ENCODE results near the gene PHLDB2. TPM values are rescaled to one million over a fixed set of nuclear protein-coding genes. Genes with fewer than 3 reads are reported as not detected.
A peak's percentile ranks its signal among the peaks of the same experiment; 100 is the strongest.

Gene PHLDB2
- polyA plus RNA-seq, 2 of the 4 experiments (the other 2 are of a cell fraction): 39.5 to 50.6 TPM

GRCh38 chr3:111952866-111953450 lies 93.9 kb downstream of the PHLDB2 start:
- ChIA-PET POLR2A (no interaction called here), CTCF (interaction anchor here (0.9 to 26.1 kb wide), 4 partner anchors 15 to 235 kb away, joined by 3 to 312 read pairs (median 11); no protein-coding TSS in a partner anchor)
- H3K4me2 ChIP-seq: no peak overlapping the region
- H3K27ac ChIP-seq: no peak overlapping the region
- FAIRE-seq (no peak), ATAC-seq (no peak), DNase-seq (ENCODE audit: low read depth in 1 of 2, low spot score in 1 of 2) (no peak)
- 93% methylated on average over 6 of the region's 6 CpGs for WGBS (ENCODE audit: missing lambda C conversion rate)
- no peak overlapping the region for H3K4me3 ChIP-seq
- H3K9me3 ChIP-seq: no peaks in the 10 kb centered on the region
- TF ChIP-seq FOXS1 (CRISPR knock-in tag; IDR thresholded peaks at IDR 0.05): no peak
- no peak for TF ChIP-seq JUNB (IDR thresholded peaks at IDR 0.05)
- no peak for TF ChIP-seq ZFP36 (IDR thresholded peaks at IDR 0.05; ENCODE audit: borderline replicate concordance, partially characterized antibody)
- TF ChIP-seq FOSL2 (IDR thresholded peaks at IDR 0.05): no peak
- no peak for TF ChIP-seq FOSL2 (CRISPR knock-in tag; IDR thresholded peaks at IDR 0.05)
- TF ChIP-seq PBX3 (IDR thresholded peaks at IDR 0.05): no peak
- H3K4me1 ChIP-seq: no peaks in the 10 kb centered on the region

- no peak for ATAC-seq
- DNase-seq (ENCODE audit: low read depth in 1 of 2, low spot score in 1 of 2): no peak
- Histone ChIP-seq H3K4me3 (no peak overlapping the region), H3K9me3 (no peaks in the 10 kb centered on the region), H3K4me1 (no peaks in the 10 kb centered on the region), H3K27ac (no peak overlapping the region), H3K4me2 (no peak overlapping the region)
- TF ChIP-seq HMGXB4 (CRISPR knock-in tag; IDR thresholded peaks at IDR 0.05; ENCODE audit: borderline replicate concordance): no peak
- no peak for TF ChIP-seq HDAC2 (IDR thresholded peaks at IDR 0.05)
- TF ChIP-seq GATA3 (IDR thresholded peaks at IDR 0.05; ENCODE audit: borderline replicate concordance): no peak
- TF ChIP-seq MAFK (IDR thresholded peaks at IDR 0.05; ENCODE audit: partially characterized antibody): peak; percentile 84
- no peak for TF ChIP-seq RCOR1 (IDR thresholded peaks at IDR 0.05; ENCODE audit: low read depth, low read length)
- TF ChIP-seq HOXB13 (CRISPR knock-in tag; IDR thresholded peaks at IDR 0.05; ENCODE audit: low read depth): no peak
- no peak for TF ChIP-seq PBX3 (IDR thresholded peaks at IDR 0.05)
- ChIA-PET POLR2A (no interaction called here), CTCF (interaction anchor here (0.9 to 26.1 kb wide), 8 partner anchors 13 to 237 kb away, joined by 3 to 312 read pairs (median 5); no protein-coding TSS in a partner anchor)
- WGBS (ENCODE audit: missing lambda C conversion rate): 77% methylated on average over 6 of the region's 6 CpGs
- no peak for FAIRE-seq
Observed at GRCh38 chr3:111954228-111954990, 95.3 kb downstream of the PHLDB2 start.

GRCh38 chr3:111955876-111956275 lies 96.8 kb downstream of the PHLDB2 start:
- Histone ChIP-seq H3K27ac (no peak overlapping the region), H3K4me3 (no peak overlapping the region), H3K4me1 (no peaks in the 10 kb centered on the region), H3K9me3 (no peaks in the 10 kb centered on the region), H3K4me2 (no peak overlapping the region)
- no peak for FAIRE-seq
- WGBS (ENCODE audit: missing lambda C conversion rate): 88% methylated on average over 1 of the region's 1 CpG
- no peak for ATAC-seq
- DNase-seq (ENCODE audit: low read depth in 1 of 2, low spot score in 1 of 2): no peak
- CTCF ChIA-PET: interaction anchor here (0.6 to 26.1 kb wide), 8 partner anchors 12 to 922 kb away, joined by 3 to 312 read pairs (median 5); no protein-coding TSS in a partner anchor
- POLR2A ChIA-PET: no interaction called here
- no peak for TF ChIP-seq CTCF (IDR thresholded peaks at IDR 0.05)
- no peak for TF ChIP-seq FOXS1 (CRISPR knock-in tag; IDR thresholded peaks at IDR 0.05)
- TF ChIP-seq SMC3 (IDR thresholded peaks at IDR 0.05): no peak
- TF ChIP-seq TP53 (CRISPR knock-in tag; IDR thresholded peaks at IDR 0.05): no peak
- TF ChIP-seq RAD21 (conservative IDR thresholded peaks at IDR 0.05 in 1 of 2, IDR thresholded peaks at IDR 0.05 in 1 of 2): no peak
- no peak for TF ChIP-seq KDM5A (IDR thresholded peaks at IDR 0.05)
- no peak for TF ChIP-seq NPAS2 (CRISPR knock-in tag; IDR thresholded peaks at IDR 0.05; ENCODE audit: borderline replicate concordance)
- no peak for TF ChIP-seq ZNF302 (CRISPR knock-in tag; IDR thresholded peaks at IDR 0.05)
- TF ChIP-seq RCOR1 (IDR thresholded peaks at IDR 0.05; ENCODE audit: low read depth, low read length): no peak
- TF ChIP-seq MAX (IDR thresholded peaks at IDR 0.05): no peak
- no peak for TF ChIP-seq REST (IDR thresholded peaks at IDR 0.05)
